HCT116 (cell line): ENCODE results near the gene RIN3. TPM values are rescaled to one million over a fixed set of nuclear protein-coding genes. Genes with fewer than 3 reads are reported as not detected.

ENCODE experiments used
- ATAC-seq: fragments of 200-7000 bp; cut with Tn5 transposase; 2 replicates; pipeline ENCODE4 v1.9.1; 2020; ENCODE audit warnings: mild to moderate bottlenecking, moderate library complexity
- BruUV-seq: library from RNA; stranded (reverse); fragments of 400-500 nt; replicated peaks from 2 replicates; lab custom pipeline; 2021; lab: Mats Ljungman, UMichigan
- CTCF ChIA-PET: fragments of 300-600 bp; sonication (Branson Sonifier 250); formaldehyde crosslinking; loops from one replicate; lab custom pipeline; 2021; ENCODE audit warnings: antibody characterized with exemption; lab: Charles Lee
- POLR2A ChIA-PET: fragments of 300-600, 350-600 bp; sonication (Branson Sonifier 250); formaldehyde crosslinking; loops from one replicate; lab custom pipeline; 2021; ENCODE audit warnings: antibody characterized with exemption; lab: Charles Lee
- RAD21 ChIA-PET, 2 experiments: fragments of 300-600 bp; sonication (Branson Sonifier 250); formaldehyde crosslinking; loops; one replicate each; lab custom pipeline; 2023; ENCODE audit warnings: low total read pairs in 2 of 2; ENCODE audit not compliant: uncharacterized antibody in 2 of 2, unreplicated experiment in 2 of 2, low non-redundant PET in 1 of 2; lab: Charles Lee
- DNase-seq: peaks from one replicate; pipeline ENCODE4 v3.0.0-alpha.2; 2010; ENCODE audit warnings: low read depth, low spot score
- H2AFZ ChIP-seq: fragments of 200-600 bp; shearing (Covaris generic), sonication (generic); 2 replicates; pipeline ENCODE4 v1.6.1; 2017; ENCODE audit warnings: low read depth, mixed run types, mixed read lengths, antibody characterized with exemption, low read length; ENCODE audit not compliant: poor library complexity, severe bottlenecking
- H3K27ac ChIP-seq: 2 replicates; pipeline ENCODE4 v1.5.1; 2012; ENCODE audit warnings: low read depth, low read length
- H3K27me3 ChIP-seq: fragments of 200-600 bp; sonication (generic); 2 replicates; pipeline ENCODE4 v1.6.1; 2016; ENCODE audit warnings: mixed run types, low read length, mixed read lengths; ENCODE audit not compliant: insufficient read depth
- H3K36me3 ChIP-seq, 2 experiments: fragments of 200-500 bp in 1 of 2; fragments of 200-600 bp in 1 of 2; sonication (Bioruptor generic) in 1 of 2; sonication (generic) in 1 of 2; 2 replicates each; pipeline versions ENCODE4 v1.5.1 to v1.6.1; 2014 to 2016; ENCODE audit warnings: low read length in 2 of 2, inconsistent platforms in 1 of 2, mixed read lengths in 1 of 2, mixed run types in 1 of 2; ENCODE audit not compliant: insufficient read depth in 2 of 2, control insufficient read depth in 1 of 2
- H3K4me1 ChIP-seq, 2 experiments: fragments of 200-600 bp in 1 of 2; sonication (generic) in 1 of 2; 2 replicates each; pipeline versions ENCODE4 v1.5.1 to v1.6.1; 2012 to 2017; ENCODE audit warnings: low read length in 2 of 2, inconsistent platforms in 1 of 2, mild to moderate bottlenecking in 1 of 2, mixed read lengths in 1 of 2, mixed run types in 1 of 2, moderate library complexity in 1 of 2; ENCODE audit not compliant: insufficient read depth in 2 of 2, control insufficient read depth in 1 of 2
- H3K4me2 ChIP-seq: fragments of 200-600 bp; sonication (generic); 2 replicates; pipeline ENCODE4 v1.6.1; 2017; ENCODE audit warnings: mixed run types, low read length, mixed read lengths
- H3K4me3 ChIP-seq, 2 experiments: fragments of 200-600 bp in 1 of 2; sonication (generic) in 1 of 2; replicated peaks in 1 of 2; 2 replicates each; pipeline ENCODE4 v1.5.1; 2011 to 2016; ENCODE audit warnings: low read length in 2 of 2, control low read depth in 1 of 2, low read depth in 1 of 2, mild to moderate bottlenecking in 1 of 2, mixed read lengths in 1 of 2, mixed run types in 1 of 2
- H3K79me2 ChIP-seq: fragments of 200-600 bp; sonication (generic); 2 replicates; pipeline ENCODE4 v1.6.1; 2017; ENCODE audit warnings: mild to moderate bottlenecking, mixed run types, low read length, moderate library complexity, mixed read lengths; ENCODE audit not compliant: insufficient read depth
- H3K9ac ChIP-seq: fragments of 200-600 bp; sonication (generic); 2 replicates; pipeline ENCODE4 v1.6.1; 2016; ENCODE audit warnings: low read length, mixed read lengths
- H3K9me2 ChIP-seq: fragments of 200-600 bp; sonication (generic), shearing (Covaris generic); 2 replicates; pipeline ENCODE4 v1.6.1; 2017; ENCODE audit warnings: mixed run types, mild to moderate bottlenecking, moderate library complexity; ENCODE audit not compliant: insufficient read depth
- H3K9me3 ChIP-seq, 2 experiments: fragments of 200-500 bp in 1 of 2; fragments of 200-600 bp in 1 of 2; sonication (Bioruptor generic) in 1 of 2; sonication (generic) in 1 of 2; 2 replicates each; pipeline ENCODE4 v1.6.1; 2014 to 2017; ENCODE audit warnings: low read length in 2 of 2, mixed read lengths in 2 of 2, inconsistent platforms in 1 of 2, low read depth in 1 of 2, mild to moderate bottlenecking in 1 of 2, mixed run types in 1 of 2, moderate library complexity in 1 of 2; ENCODE audit not compliant: control insufficient read depth in 1 of 2, insufficient read depth in 1 of 2
- H4K20me1 ChIP-seq: fragments of 200-600 bp; sonication (generic), shearing (Covaris generic); 2 replicates; pipeline ENCODE4 v1.6.1; 2017; ENCODE audit warnings: mixed run types, mild to moderate bottlenecking, moderate library complexity; ENCODE audit not compliant: insufficient read depth
- ATF3 ChIP-seq: IDR thresholded peaks from 2 replicates; pipeline ENCODE4 v1.6.1; 2012
- CTCF ChIP-seq, 3 experiments: fragments of 200-600 bp in 1 of 3; sonication (generic) in 1 of 3; IDR thresholded peaks in 2 of 3; conservative IDR thresholded peaks in 1 of 3; 2 replicates each; pipeline ENCODE4 v1.5.1; 2012 to 2017; ENCODE audit warnings: low read depth in 2 of 3, low read length in 2 of 3, antibody characterized with exemption in 1 of 3, borderline replicate concordance in 1 of 3, control low read depth in 1 of 3, mild to moderate bottlenecking in 1 of 3, mixed read lengths in 1 of 3, mixed run types in 1 of 3, moderate library complexity in 1 of 3; ENCODE audit not compliant: insufficient read depth in 1 of 3
- REST ChIP-seq: IDR thresholded peaks from 2 replicates; pipeline ENCODE4 v1.6.1; 2012; ENCODE audit warnings: low read depth
- SIN3A ChIP-seq: IDR thresholded peaks from 2 replicates; pipeline ENCODE4 v1.6.1; 2012; ENCODE audit warnings: low read depth
- ZFX ChIP-seq: fragments of 450-650 bp; IDR thresholded peaks from 2 replicates; pipeline ENCODE4 v1.6.1; 2017
- intact Hi-C: fragments of 100-400 bp; cut with micrococcal nuclease; formaldehyde crosslinking; loops from 2 replicates; pipeline ENCODE4 v1.10.0; 2022
- total RNA-seq: library from RNA; stranded (reverse); gene quantifications from one replicate; pipeline ENCODE4 v1.2.1, GENCODE V29; 2021; ENCODE audit not compliant: unreplicated experiment

The RIN3 gene
- total RNA-seq, 1 experiment from 2014 or later, result 22.2 TPM

GRCh38 chr14:92527721-92528120, 14.1 kb downstream of the RIN3 start:
- H3K27me3 ChIP-seq, result no peaks in the 10 kb centered on the region
- H2AFZ ChIP-seq, result no peak overlapping the region
- ChIA-PET POLR2A (no interaction called here), RAD21 (no interaction called here), CTCF (no interaction called here)
- BruUV-seq, result no TSS peak
- no peaks in the 10 kb centered on the region for H4K20me1 ChIP-seq
- no peak overlapping the region for H3K4me3 ChIP-seq
- H3K4me2 ChIP-seq, result no peak overlapping the region
- ATAC-seq, result no peak
- intact Hi-C loops, result no loop called here
- no peak overlapping the region for H3K27ac ChIP-seq
- no peak overlapping the region for H3K9ac ChIP-seq
- peaks cover 29% of the 10 kb centered on the region; the same call in 1 of the 2 replicates for H3K79me2 ChIP-seq
- peaks cover 0 to 10% of the 10 kb centered on the region in 2 experiments; a peak in 1 of 4 replicates for H3K4me1 ChIP-seq
- no peaks in the 10 kb centered on the region for H3K36me3 ChIP-seq
- H3K9me2 ChIP-seq, result no peaks in the 10 kb centered on the region
- TF ChIP-seq ZFX, result no peak
- TF ChIP-seq CTCF (IDR thresholded peaks at IDR 0.05 in 2 of 3, conservative IDR thresholded peaks at IDR 0.05 in 1 of 3; ENCODE audit: borderline replicate concordance in 1 of 3, insufficient read depth in 1 of 3, low read depth in 2 of 3, low read length in 2 of 3), result no peak
- no peak for TF ChIP-seq REST
- no peak for TF ChIP-seq ATF3
- TF ChIP-seq SIN3A, result no peak
- TF ChIP-seq, all 23 proteins: peak for 0
- no peak for DNase-seq
- no peaks in the 10 kb centered on the region for H3K9me3 ChIP-seq
